Osteocyte (in vitro differentiated cells): Measurements from ENCODE around the gene CALD1. TPM values are rescaled to one million over a fixed set of nuclear protein-coding genes. Genes with fewer than 3 reads are reported as not detected.

Source experiments
- DNase-seq: peaks from one replicate; pipeline ENCODE4 v3.0.0; 2021; ENCODE audit warnings: mixed read lengths; ENCODE audit not compliant: unreplicated experiment; ENCODE audit errors: extremely low spot score
- H3K27ac Mint-ChIP-seq: one replicate; pipeline ENCODE4 v1.8.0; 2021; ENCODE audit warnings: mild to moderate bottlenecking, mixed read lengths; ENCODE audit not compliant: unreplicated experiment
- H3K27me3 Mint-ChIP-seq: one replicate; pipeline ENCODE4 v1.8.0; 2021; ENCODE audit warnings: mixed read lengths; ENCODE audit not compliant: unreplicated experiment
- H3K36me3 Mint-ChIP-seq: one replicate; pipeline ENCODE4 v1.8.0; 2021; ENCODE audit warnings: mixed read lengths; ENCODE audit not compliant: unreplicated experiment
- H3K4me1 Mint-ChIP-seq: one replicate; pipeline ENCODE4 v1.8.0; 2021; ENCODE audit warnings: mixed read lengths; ENCODE audit not compliant: unreplicated experiment
- H3K4me3 Mint-ChIP-seq: one replicate; pipeline ENCODE4 v1.8.0; 2021; ENCODE audit warnings: mild to moderate bottlenecking, moderate library complexity, mixed read lengths; ENCODE audit not compliant: unreplicated experiment
- H3K9me3 Mint-ChIP-seq: one replicate; pipeline ENCODE4 v1.8.0; 2021; ENCODE audit warnings: mixed read lengths; ENCODE audit not compliant: unreplicated experiment
- CTCF ChIP-seq: fragments of 200-600 bp; sonication (generic); IDR thresholded peaks from 2 replicates; pipeline ENCODE4 v1.5.0; 2021; ENCODE audit warnings: antibody characterized with exemption, mild to moderate bottlenecking, moderate library complexity
- total RNA-seq: library from RNA; stranded (reverse); gene quantifications from 2 replicates; pipeline ENCODE4 v1.2.1, GENCODE V29; 2021

The CALD1 gene
- total RNA-seq, 1 donor from 2014 or later = 807 TPM

- Mint-ChIP-seq H3K9me3 (no peaks in the 10 kb centered on the region), H3K27me3 (no peaks in the 10 kb centered on the region), H3K4me3 (no peak overlapping the region), H3K27ac (no peak overlapping the region), H3K36me3 (peaks cover 1% of the 10 kb centered on the region), H3K4me1 (peaks cover 45% of the 10 kb centered on the region)
- no peak for TF ChIP-seq CTCF
- no peak for DNase-seq
These were observed 7.0 kb upstream of the CALD1 start for GRCh38 chr7:134772401-134772800.

GRCh38 chr7:134773164-134773563, 6.3 kb upstream of the CALD1 start:
- DNase-seq = no peak
- H3K4me3 Mint-ChIP-seq = no peak overlapping the region
- H3K27me3 Mint-ChIP-seq = no peaks in the 10 kb centered on the region

GRCh38 chr7:134774119-134774518, 5.3 kb upstream of the CALD1 start:
- Mint-ChIP-seq H3K4me1 (peaks cover 48% of the 10 kb centered on the region), H3K27me3 (no peaks in the 10 kb centered on the region), H3K9me3 (no peaks in the 10 kb centered on the region)

More at GRCh38 chr7:134773164-134773563, 6.3 kb upstream of the CALD1 start:
- no peak overlapping the region for H3K27ac Mint-ChIP-seq
- H3K36me3 Mint-ChIP-seq = peaks cover 1% of the 10 kb centered on the region
- H3K4me1 Mint-ChIP-seq = peaks cover 45% of the 10 kb centered on the region
- TF ChIP-seq CTCF = no peak
- H3K9me3 Mint-ChIP-seq = no peaks in the 10 kb centered on the region

GRCh38 chr7:134777470-134777869, 2.0 kb upstream of the CALD1 start:
- DNase-seq = no peak
- Mint-ChIP-seq H3K36me3 (peaks cover 23% of the 10 kb centered on the region), H3K27ac (no peak overlapping the region), H3K4me1 (peaks cover 40% of the 10 kb centered on the region), H3K27me3 (no peaks in the 10 kb centered on the region), H3K4me3 (no peak overlapping the region), H3K9me3 (no peaks in the 10 kb centered on the region)
- no peak for TF ChIP-seq CTCF

More at GRCh38 chr7:134774119-134774518, 5.3 kb upstream of the CALD1 start:
- H3K4me3 Mint-ChIP-seq = no peak overlapping the region
- TF ChIP-seq CTCF = no peak
- no peak for DNase-seq
- H3K36me3 Mint-ChIP-seq = peaks cover 1% of the 10 kb centered on the region
- H3K27ac Mint-ChIP-seq = no peak overlapping the region

GRCh38 chr7:134777908-134778580, 1.4 kb upstream of the CALD1 start:
- Mint-ChIP-seq H3K27me3 (no peaks in the 10 kb centered on the region), H3K4me1 (peaks cover 40% of the 10 kb centered on the region), H3K36me3 (peaks cover 22% of the 10 kb centered on the region), H3K27ac (no peak overlapping the region), H3K4me3 (peak overlapping the region; percentile 14), H3K9me3 (no peaks in the 10 kb centered on the region)
- DNase-seq = no peak
- no peak for TF ChIP-seq CTCF
